Sigmoid colon (tissue), 7 donors: ENCODE data around the gene SLC16A5. TPM values are rescaled to one million over a fixed set of nuclear protein-coding genes. Genes with fewer than 3 reads are reported as not detected.

Experiments used
- DNase-seq: peaks from one replicate; pipeline ENCODE4 v3.0.0-alpha.2; 2019
- H3K27ac ChIP-seq, 4 donors: fragments of 200-600 bp; sonication (generic); one replicate each; pipeline ENCODE4 v1.5.1; 2016 to 2019; ENCODE audit warnings: mild to moderate bottlenecking in 1 of 4
- H3K27me3 ChIP-seq, 3 donors: fragments of 200-600 bp; sonication (generic); one replicate each; pipeline ENCODE4 v1.5.1; 2019; ENCODE audit warnings: mild to moderate bottlenecking in 1 of 3
- H3K36me3 ChIP-seq, 4 donors: fragments of 200-600 bp; sonication (generic); one replicate each; pipeline ENCODE4 v1.5.1; 2016 to 2019
- H3K4me1 ChIP-seq, 4 donors: fragments of 200-600 bp; sonication (generic); one replicate each; pipeline ENCODE4 v1.5.1; 2017 to 2019
- H3K4me3 ChIP-seq, 4 donors: fragments of 200-600 bp; sonication (generic); one replicate each; pipeline ENCODE4 v1.5.1; 2017 to 2019; ENCODE audit warnings: mild to moderate bottlenecking in 2 of 4, moderate library complexity in 1 of 4
- H3K9me3 ChIP-seq, 4 donors: fragments of 200-600 bp in 3 of 4; sonication (generic) in 3 of 4; one replicate each; pipeline versions ENCODE4 v1.5.1 to v1.6.1; 2013 to 2019
- EP300 ChIP-seq, 4 donors: sonication (generic); formaldehyde crosslinking; IDR thresholded peaks; one replicate each; pipeline ENCODE4 v1.6.1; 2017; ENCODE audit warnings: antibody characterized with exemption in 4 of 4
- POLR2A ChIP-seq, 2 donors: fragments of 450-650 bp; IDR thresholded peaks; one replicate each; pipeline ENCODE4 v1.6.1; 2016; ENCODE audit warnings: antibody characterized with exemption in 2 of 2, mild to moderate bottlenecking in 2 of 2, moderate library complexity in 2 of 2
- POLR2AphosphoS5 ChIP-seq, 4 donors: sonication (generic); formaldehyde crosslinking; IDR thresholded peaks; one replicate each; pipeline ENCODE4 v1.6.1; 2017; ENCODE audit warnings: antibody characterized with exemption in 4 of 4
- WGBS, 2 donors: extraction: QIAGEN DNeasy Blood & Tissue Kit; methylation state at CpG; one replicate each; pipeline ENCODE4 v1.1.7; 2013; 5-methylcytosine and 5-hydroxymethylcytosine counted together
- intact Hi-C: fragments of 100-400 bp; cut with DNase I; formaldehyde crosslinking; loops from one replicate; pipeline ENCODE4 v1.15.1; 2023
- polyA plus RNA-seq, 3 donors: library from polyadenylated mRNA; stranded (reverse); fragments of 200-250 nt; gene quantifications; one replicate each; pipeline ENCODE4 v1.2.3, GENCODE V29; 2013
- total RNA-seq, 4 donors: library from RNA; depleted of rRNA; stranded (reverse); fragments of >200 nt; gene quantifications; one replicate each; pipeline ENCODE4 v1.1.0, GENCODE V29; 2016
- TF ChIP-seq, protein P1 (sequence below), 4 experiments: fragments of 450-650 bp in 3 of 4; fragments of 200-600 bp in 1 of 4; IDR thresholded peaks; one replicate each; pipeline ENCODE4 v1.5.1; 2016 to 2019; ENCODE audit warnings: antibody characterized with exemption in 4 of 4, mild to moderate bottlenecking in 3 of 4, moderate library complexity in 2 of 4
- donor health status: healthy with polysubstance abuse.
- donor health status: Bipolar disorder and iron deficiency.
- donor health status: healthy.

The SLC16A5 gene
- total and polyA plus RNA-seq, 7 donors: 2.6 to 31.1 (median 8.1) TPM

DNA sequence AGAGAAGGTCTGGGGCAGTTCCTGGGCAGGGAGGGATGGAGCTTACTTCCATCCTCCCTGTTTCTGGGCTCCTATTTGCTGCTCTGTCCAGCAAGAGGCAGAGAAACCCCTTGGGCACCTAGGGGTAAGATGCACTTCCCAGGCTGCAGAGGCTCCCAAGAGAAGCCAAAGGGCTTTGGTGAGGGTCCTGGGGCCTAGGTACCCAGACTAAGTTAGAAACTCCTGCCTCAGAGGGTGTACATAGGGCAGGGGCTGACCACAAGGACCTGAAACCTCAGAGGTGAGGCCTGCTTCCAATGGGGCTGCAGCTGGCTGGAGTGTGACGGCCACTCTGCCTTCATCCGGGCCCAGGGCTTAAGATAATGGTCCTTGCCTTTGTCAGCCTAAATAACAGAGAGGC is 20.4 kb downstream of the SLC16A5 start:
- no peaks in the 10 kb centered on the region for H3K27me3 ChIP-seq
- TF ChIP-seq EP300 (IDR thresholded peaks at IDR 0.05): no peak
- no peak for TF ChIP-seq POLR2AphosphoS5 (IDR thresholded peaks at IDR 0.05)
- TF ChIP-seq POLR2A (IDR thresholded peaks at IDR 0.05): no peak
- TF ChIP-seq, protein P1, sequence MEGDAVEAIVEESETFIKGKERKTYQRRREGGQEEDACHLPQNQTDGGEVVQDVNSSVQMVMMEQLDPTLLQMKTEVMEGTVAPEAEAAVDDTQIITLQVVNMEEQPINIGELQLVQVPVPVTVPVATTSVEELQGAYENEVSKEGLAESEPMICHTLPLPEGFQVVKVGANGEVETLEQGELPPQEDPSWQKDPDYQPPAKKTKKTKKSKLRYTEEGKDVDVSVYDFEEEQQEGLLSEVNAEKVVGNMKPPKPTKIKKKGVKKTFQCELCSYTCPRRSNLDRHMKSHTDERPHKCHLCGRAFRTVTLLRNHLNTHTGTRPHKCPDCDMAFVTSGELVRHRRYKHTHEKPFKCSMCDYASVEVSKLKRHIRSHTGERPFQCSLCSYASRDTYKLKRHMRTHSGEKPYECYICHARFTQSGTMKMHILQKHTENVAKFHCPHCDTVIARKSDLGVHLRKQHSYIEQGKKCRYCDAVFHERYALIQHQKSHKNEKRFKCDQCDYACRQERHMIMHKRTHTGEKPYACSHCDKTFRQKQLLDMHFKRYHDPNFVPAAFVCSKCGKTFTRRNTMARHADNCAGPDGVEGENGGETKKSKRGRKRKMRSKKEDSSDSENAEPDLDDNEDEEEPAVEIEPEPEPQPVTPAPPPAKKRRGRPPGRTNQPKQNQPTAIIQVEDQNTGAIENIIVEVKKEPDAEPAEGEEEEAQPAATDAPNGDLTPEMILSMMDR (IDR thresholded peaks at IDR 0.05): no peak
- intact Hi-C loops: loop anchor here (2.0 kb wide), 1 partner anchor 63 kb away; no protein-coding TSS in a partner anchor

DNA sequence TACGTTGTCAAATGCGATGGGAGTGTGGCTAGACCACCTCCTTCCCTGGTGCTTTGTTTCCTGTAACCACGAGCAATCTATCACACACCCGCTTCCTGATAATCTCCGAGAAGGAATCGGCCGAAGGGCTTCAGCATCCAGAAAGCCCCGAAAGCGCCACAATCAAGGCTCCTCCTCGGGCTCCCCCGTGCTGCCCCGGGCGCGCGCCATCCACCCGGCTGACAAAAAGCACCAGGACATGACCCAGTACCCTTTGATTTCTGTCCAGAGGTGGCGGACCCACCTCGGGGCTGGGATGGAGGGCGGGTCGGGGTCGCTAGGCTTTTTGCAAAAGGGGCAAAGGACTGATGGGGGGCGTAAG is 21.3 kb downstream of the SLC16A5 start:
- intact Hi-C loops: loop anchor here (2.0 kb wide), 1 partner anchor 62 kb away; no protein-coding TSS in a partner anchor
- no peaks in the 10 kb centered on the region for H3K27me3 ChIP-seq
- TF ChIP-seq EP300 (IDR thresholded peaks at IDR 0.05) (no peak), POLR2AphosphoS5 (IDR thresholded peaks at IDR 0.05) (no peak), POLR2A (IDR thresholded peaks at IDR 0.05) (no peak)
- TF ChIP-seq, protein P1 (IDR thresholded peaks at IDR 0.05): no peak
- peaks cover 0 to 40% (median 26%) of the 10 kb centered on the region in 4 donors for H3K4me1 ChIP-seq
- peak overlapping the region in 1 of 4 donors; percentile 77 for H3K27ac ChIP-seq
- H3K4me3 ChIP-seq: peak overlapping the region; percentile 65 to 91 (median 76)
- 4 to 5% methylated on average over 22 of the region's 22 CpGs for WGBS, 2 donors
- DNase-seq: no peak
- no peaks in the 10 kb centered on the region for H3K9me3 ChIP-seq
- no peaks in the 10 kb centered on the region for H3K36me3 ChIP-seq

More for the DNA sequence above, 20.4 kb downstream of the SLC16A5 start:
- Histone ChIP-seq H3K9me3 (no peaks in the 10 kb centered on the region), H3K27ac (no peak overlapping the region), H3K4me3 (no peak overlapping the region), H3K4me1 (peaks cover 0 to 42% (median 21%) of the 10 kb centered on the region in 4 donors), H3K36me3 (no peaks in the 10 kb centered on the region)
- WGBS, 2 donors: 90% methylated on average over 2 of the region's 2 CpGs
- no peak for DNase-seq

DNA sequence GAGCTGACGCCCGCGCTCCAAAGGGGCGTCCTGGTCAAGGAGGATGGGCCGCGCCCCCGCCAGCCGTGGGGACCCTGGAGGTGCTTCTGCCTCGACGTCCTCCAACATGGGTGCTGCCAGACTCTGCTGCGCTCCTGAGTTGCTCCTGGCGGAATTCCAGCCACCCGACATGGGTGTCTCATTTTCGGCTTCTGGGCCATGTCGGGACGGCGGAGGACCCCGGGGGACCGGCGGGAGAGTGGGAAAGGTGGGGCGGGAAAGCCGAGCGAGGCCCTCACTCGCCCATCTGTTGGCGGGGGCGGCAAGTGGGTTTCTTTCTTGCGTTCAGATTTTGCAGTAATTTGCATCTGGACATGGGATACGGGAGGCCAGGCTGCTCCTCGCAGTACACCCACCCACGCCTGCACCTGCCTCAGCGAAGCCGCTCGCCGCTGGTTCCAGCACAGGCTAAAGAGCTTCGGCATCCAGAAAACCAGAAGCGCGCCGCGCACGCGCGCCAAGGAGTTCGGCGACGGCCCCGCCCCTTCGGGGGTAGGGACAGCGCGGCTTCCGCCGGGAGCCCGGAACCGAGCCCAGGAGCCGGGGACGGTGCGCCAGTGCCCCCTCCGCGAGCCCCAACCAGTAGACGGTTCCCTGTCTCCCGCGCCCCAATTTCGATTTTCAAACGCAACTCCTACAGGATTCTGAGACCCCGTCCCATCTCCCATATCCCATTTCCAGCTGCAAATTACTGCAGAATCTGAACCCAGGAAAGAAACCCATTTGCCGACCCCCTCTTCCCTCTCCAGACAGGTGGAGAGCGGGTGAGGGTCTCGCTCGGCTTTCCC is 21.9 kb downstream of the SLC16A5 start, which contains the start of gene ARMC7:
Gene ARMC7, plus strand, starts transcription at position 563 of the 827 bp plus-strand sequence. CDS start 320 bp downstream, outside the sequence.
- Histone ChIP-seq H3K4me1 (peaks cover 0 to 42% (median 28%) of the 10 kb centered on the region in 4 donors), H3K27me3 (no peaks in the 10 kb centered on the region)

DNA sequence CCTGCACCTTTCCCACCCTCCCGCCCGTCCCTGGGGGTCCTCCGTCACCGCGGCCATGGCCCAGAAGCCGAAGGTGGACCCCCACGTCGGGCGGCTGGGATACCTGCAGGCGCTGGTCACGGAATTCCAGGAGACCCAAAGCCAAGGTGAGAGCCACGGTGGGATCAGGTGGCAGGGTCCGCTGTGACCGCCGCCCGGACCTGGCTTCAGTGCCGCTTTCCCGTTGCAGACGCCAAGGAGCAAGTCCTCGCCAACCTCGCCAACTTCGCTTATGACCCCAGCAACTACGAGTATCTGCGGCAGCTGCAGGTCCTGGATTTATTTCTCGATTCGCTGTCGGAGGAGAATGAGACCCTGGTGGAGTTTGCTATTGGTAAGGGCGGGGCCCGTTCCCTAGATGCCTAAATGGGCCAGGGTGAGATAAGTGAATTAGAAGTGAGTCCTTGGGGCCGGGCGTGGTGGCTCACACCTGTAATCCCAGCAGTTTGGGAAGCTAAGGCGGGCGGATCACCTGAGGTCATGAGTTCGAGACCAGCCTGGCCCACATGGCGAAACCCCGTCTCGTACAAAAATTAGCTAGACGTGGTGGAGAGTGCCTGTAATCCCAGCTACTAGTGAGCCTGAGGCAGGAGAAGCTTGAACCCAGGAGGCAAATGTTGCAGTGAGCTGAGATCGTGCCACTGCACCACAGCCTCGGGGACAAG is 22.6 kb downstream of the SLC16A5 start:
- Histone ChIP-seq H3K4me1 (peaks cover 0 to 48% (median 34%) of the 10 kb centered on the region in 4 donors), H3K9me3 (no peaks in the 10 kb centered on the region), H3K27me3 (no peaks in the 10 kb centered on the region), H3K4me3 (peak overlapping the region; percentile 65 to 91 (median 76)), H3K36me3 (no peaks in the 10 kb centered on the region), H3K27ac (peak overlapping the region; percentile 66 to 81 (median 77))
- no peak for TF ChIP-seq POLR2AphosphoS5 (IDR thresholded peaks at IDR 0.05)
- no peak for TF ChIP-seq EP300 (IDR thresholded peaks at IDR 0.05)
- TF ChIP-seq, protein P1 (IDR thresholded peaks at IDR 0.05): no peak
- TF ChIP-seq POLR2A (IDR thresholded peaks at IDR 0.05): no peak
- DNase-seq: no peak
- intact Hi-C loops: loop anchor here (5.0 kb wide), 2 partner anchors 48 to 72 kb away; partner anchors contain the start of gene SUMO2
- 13 to 21% methylated on average over 40 of the region's 40 CpGs for WGBS, 2 donors

More for the DNA sequence above, 21.9 kb downstream of the SLC16A5 start, which contains the start of gene ARMC7:
- peak; percentile 37 to 88 (median 76) for TF ChIP-seq POLR2AphosphoS5 (IDR thresholded peaks at IDR 0.05)
- TF ChIP-seq, protein P1 (IDR thresholded peaks at IDR 0.05): no peak
- no peak for TF ChIP-seq EP300 (IDR thresholded peaks at IDR 0.05)
- peak; percentile 61 to 75 for TF ChIP-seq POLR2A (IDR thresholded peaks at IDR 0.05)
- Histone ChIP-seq H3K36me3 (no peaks in the 10 kb centered on the region), H3K9me3 (no peaks in the 10 kb centered on the region), H3K4me3 (peak within 1 kb of the TSS; percentile 65 to 91 (median 76)), H3K27ac (peak within 1 kb of the TSS; percentile 66 to 81 (median 77))
- intact Hi-C loops: loop anchor here (2.0 to 5.0 kb wide), 3 partner anchors 47 to 73 kb away; partner anchors contain the start of gene SUMO2
- peak; percentile 94 for DNase-seq
- WGBS, 2 donors: 0 to 1% methylated on average over 68 of the region's 68 CpGs
